SK-N-DZ (cell line): ENCODE data around the gene EXOSC7.
"Not testable (repeated sequence)": the region's sequence is repeated elsewhere in the genome, so short reads cannot be mapped to it uniquely, and the experiment has no call there.

Experiments used
- DNase-seq: peaks from one replicate; pipeline ENCODE4 v3.0.0-alpha.2; 2015; ENCODE audit warnings: low spot score

EXOSC7 gene

DNA sequence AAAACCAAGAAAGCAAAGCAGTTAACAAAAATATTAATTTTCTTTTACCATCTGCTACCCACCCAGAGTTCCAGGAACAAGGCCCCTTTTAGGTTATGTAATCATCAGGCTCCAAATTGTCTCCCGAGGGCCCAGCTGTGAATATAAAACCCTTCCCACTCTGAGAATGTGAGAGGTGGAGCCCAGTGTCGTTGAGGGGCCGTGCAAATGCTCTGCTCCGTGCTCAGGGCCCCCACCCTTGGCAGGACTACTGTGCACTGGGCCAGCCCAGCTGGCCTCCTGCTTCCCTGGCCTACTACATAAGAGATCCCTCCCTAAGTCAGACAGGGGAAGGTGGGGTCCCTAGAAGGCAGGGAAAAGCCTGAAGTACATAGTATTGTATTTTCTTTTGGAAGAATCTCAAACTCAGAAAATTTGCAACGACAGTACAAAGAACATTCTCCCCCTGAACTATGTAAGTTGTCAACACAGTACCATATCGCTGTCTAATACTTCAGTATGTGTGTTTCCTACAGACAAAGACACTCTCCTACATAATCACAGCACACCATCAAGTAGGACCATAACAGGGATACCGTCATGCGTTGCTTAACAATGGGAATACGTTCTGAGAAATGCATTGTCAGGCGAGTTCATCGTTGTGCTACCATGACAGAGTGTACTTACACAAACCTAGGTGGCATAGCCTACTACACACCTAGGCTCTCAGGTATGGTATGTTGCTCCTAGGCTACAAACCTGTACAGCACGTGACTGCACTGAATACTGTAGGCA lies 45.7 kb downstream of the EXOSC7 start:
- no peak for DNase-seq

- DNase-seq, result no peak
Measured at GRCh38 chr3:45023675-45024074, 47.6 kb downstream of the EXOSC7 start.

GRCh38 chr3:45024542-45025255 lies 48.7 kb downstream of the EXOSC7 start:
- DNase-seq, result no peak

DNA sequence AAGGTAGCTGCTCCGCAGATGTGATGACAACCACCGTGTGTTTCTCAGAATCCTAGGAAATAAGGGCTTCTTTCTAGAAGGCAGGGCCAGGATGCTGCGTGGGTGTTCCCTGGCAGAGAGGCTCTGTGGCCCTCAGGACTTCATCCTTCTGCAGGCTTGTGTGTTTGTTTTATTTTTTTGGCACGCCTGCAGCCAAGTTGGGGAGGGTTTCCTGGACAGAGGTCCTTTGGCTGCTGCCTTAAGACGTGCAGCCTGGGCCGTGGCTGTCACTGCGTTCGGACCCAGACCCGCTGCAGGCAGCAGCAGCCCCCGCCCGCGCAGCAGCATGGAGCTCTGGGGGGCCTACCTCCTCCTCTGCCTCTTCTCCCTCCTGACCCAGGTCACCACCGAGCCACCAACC lies 50.0 kb downstream of the EXOSC7 start, which contains the start of gene CLEC3B:
Gene CLEC3B, plus strand, starts transcription at position 266 of the 400 bp plus-strand sequence. Its CDS starts 60 bp downstream, at position 326.
- no peak for DNase-seq

- DNase-seq, result no peak
Measured at GRCh38 chr3:45026957-45027356, 50.9 kb downstream of the EXOSC7 start.

DNA sequence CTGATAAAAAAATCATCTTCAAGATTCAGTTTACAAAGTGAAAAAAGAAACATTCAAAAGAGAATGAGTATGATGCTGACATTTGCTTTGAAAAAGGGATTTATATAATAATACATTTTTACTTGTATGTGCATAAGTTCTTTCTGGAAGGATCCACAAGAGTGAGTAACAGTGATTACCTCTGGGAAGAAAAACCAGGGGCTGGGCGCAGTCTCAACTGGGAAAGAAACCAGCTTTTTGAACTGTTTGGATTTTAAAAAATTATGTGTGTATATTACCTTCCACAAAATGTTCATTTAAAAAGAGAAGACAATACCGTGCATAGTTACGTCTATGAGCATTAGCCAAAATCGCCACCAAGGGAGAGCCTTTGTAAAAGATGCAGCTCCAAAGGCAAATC lies 51.4 kb downstream of the EXOSC7 start:
- no peak for DNase-seq

- DNase-seq, result no peak
Measured at GRCh38 chr3:45029216-45029615, 53.2 kb downstream of the EXOSC7 start.

DNA sequence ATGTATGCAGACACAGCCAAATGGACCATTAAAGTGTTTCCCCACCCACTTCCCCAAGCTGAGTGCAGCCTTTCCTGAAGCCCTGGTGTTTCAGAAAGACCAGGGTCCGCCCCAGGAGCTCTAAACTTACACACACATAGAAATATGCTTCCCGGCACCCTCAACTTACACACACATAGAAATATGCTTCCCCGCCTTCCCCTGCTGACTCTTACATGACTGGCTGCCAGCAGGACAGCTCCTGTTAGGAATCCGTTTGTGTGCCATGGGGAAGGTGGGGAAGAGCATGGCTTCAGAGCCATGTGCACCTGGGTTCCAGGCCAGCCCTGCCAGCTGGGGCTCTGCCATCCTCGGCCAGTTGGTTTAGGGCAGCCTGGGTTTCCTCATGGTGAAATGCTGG lies 53.6 kb downstream of the EXOSC7 start:
- no peak for DNase-seq

- no peak for DNase-seq
Measured at GRCh38 chr3:45031531-45031930, 55.5 kb downstream of the EXOSC7 start.

DNA sequence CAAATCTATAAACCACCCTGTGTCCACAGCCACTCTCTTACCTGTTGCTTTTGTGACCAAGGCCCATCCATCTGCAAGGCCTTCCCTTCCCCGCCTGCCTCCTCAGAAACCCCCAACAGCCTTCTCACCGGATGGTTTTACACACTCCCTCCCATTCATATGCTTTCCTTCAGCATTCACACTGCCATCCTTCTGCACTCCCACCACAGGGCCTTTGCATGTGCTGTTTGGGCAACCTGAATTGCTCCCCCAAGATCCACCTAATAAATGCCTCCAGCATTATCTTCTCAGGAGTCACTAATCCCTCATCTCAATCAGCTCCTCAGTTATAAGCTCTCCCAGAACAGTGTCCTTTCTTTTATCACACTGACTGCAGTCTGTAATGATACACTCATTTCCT lies 56.1 kb downstream of the EXOSC7 start:
- DNase-seq, result no peak

GRCh38 chr3:45033791-45034190 lies 57.7 kb downstream of the EXOSC7 start:
- no peak for DNase-seq

DNA sequence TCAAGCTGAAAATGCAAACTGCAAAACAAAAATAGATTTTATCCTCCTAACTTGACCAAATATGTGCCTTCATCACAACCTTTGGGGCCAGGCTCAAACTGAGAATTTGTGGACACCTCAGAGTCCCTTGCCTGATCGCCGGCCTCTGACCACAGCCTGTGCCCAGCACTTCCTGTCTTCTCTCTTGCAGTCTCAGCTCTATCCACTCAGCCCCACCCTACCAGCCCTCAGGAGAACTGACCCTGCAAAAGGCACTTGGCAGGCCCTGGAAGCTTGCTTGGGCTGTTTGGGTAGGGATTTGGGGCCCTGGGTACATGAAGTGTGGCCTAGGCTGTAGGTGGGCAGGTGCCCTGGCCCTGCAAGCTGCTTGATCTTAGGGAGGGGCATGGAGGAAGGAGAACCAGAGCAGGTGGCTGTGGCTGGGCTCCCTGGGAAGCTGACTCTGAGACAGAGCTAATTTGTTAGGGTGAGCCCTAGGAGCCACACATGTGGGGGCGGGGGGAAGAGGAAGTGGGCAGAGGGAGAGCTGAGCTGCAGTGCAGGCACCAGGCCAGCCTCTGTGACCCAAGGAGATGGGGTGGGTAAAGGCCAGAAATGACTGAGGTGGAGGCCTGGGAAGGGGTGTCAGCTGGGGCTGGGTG lies 58.7 kb downstream of the EXOSC7 start:
- no peak for DNase-seq

DNA sequence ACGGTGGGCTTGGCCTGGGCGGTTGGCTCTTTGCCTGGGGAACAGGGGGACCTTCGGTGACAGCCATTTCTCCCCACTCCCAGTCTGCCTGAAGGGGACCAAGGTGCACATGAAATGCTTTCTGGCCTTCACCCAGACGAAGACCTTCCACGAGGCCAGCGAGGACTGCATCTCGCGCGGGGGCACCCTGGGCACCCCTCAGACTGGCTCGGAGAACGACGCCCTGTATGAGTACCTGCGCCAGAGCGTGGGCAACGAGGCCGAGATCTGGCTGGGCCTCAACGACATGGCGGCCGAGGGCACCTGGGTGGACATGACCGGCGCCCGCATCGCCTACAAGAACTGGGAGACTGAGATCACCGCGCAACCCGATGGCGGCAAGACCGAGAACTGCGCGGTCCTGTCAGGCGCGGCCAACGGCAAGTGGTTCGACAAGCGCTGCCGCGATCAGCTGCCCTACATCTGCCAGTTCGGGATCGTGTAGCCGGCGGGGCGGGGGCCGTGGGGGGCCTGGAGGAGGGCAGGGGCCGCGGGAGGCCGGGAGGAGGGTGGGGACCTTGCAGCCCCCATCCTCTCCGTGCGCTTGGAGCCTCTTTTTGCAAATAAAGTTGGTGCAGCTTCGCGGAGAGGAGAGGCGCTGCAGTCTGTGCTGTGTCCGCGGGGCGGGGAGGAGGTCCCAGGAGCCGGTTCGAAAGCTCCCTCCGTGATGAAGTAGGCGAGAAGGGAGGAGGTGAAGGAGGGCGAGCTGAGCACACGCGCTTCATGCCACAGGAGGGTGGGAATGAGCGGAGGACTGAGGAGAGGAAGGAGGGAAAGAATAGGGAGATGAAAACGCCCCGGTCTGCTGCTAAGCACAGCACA lies 59.6 kb downstream of the EXOSC7 start:
- no peak for DNase-seq

DNA sequence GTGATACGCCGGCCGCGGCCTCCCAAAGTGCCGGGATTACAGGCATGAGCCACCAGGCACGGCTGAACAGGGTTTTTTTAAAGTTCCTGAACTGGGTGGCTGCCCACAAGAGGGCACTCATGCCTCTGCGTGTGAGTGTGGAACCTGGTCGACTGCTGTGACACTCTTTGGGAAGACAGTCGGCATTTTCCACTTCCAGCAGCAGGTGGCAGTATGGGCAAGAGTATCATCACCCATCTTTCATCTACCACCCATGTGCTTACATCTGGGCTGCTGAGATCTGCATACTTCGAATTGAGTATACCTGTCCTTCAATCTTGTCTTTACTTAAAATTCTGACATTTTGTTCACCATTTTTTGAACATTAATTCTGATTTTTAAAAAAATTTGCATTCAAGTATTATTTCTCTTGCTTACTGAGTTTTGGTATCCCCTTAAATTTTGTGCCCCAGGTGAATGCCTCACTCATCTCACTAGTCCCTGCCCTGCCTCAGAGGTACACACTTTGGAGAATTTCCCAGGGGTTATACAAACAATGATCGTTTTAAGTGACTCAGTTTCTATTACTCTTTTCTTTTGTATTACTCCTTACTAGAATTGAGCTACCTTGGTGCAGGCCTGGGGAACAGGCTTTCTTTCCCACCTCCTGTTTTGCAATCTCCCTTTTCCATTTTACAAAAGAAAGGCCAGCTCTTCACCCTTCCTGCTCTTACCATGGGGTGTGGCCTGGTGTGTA lies 61.8 kb downstream of the EXOSC7 start:
- DNase-seq, result peak; percentile 89

GRCh38 chr3:45041666-45042065 lies 65.6 kb downstream of the EXOSC7 start:
- DNase-seq, result no peak

GRCh38 chr3:45042162-45042561 lies 66.1 kb downstream of the EXOSC7 start:
- DNase-seq, result no peak

DNA sequence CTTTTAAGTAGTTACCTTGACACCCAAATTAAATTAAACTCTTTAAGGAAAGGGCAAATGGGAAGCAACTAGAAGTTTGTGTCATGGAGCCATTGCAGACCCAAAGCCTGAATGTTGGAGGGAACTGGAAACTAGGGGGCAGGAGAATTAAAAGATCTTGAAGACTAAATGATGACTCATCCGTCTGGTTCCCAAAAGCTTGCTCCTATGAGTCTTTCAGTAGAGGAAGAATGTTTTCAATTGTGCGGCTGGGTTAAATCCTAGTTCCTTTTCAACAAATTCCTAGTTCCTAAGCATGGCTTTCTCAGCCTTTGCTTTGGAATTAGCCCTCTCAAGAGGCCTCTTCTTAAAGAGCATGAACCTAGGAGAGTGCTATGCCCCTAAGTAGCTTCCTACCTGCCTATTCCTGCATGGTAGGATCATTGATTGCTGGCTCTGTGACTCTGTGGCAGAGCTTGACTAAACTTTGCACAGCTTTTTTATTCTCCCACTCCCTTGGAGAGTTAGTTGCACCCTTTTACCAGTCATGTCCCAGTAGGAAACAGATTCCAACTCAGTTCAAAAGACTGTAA lies 67.8 kb downstream of the EXOSC7 start:
- DNase-seq, result no peak

DNA sequence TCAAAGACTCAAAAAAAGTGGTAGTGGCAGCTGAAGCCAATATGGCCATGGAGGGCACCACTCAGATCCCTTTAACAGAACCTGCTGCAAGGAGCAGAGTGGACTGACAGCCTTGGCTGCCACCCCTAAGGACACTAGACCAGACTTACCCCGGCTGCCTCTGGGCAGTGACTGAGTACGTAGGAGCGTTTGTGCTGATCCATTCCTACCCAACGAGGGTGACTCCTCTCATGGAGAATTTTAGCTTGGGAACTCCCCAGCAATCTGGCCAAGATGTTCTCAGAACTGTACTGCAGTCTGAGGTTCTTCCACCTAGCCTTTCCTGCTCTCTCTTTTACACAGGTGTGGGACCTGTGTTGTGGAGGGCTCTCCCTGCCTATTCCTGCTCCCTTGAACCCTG lies 72.2 kb downstream of the EXOSC7 start:
- no peak for DNase-seq

DNA sequence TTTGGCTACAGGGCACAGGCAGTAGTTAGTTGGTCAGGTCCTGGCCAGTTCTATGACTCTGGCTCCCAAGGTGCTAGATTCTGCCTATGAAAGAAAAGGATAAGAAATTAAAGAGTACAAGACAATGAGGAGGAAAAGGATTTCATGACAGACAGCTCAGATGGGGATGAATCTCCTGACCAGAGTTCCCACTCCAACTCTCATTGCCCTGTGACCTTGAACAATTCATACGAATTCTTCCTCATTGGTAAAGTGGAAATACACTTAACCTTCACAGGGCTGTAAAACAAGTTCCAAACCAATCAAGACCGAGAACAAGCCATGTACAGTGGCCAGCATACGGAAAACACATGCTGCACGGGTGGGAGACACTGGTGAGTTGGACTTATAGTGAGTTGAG lies 73.8 kb downstream of the EXOSC7 start:
- DNase-seq, result no peak

DNA sequence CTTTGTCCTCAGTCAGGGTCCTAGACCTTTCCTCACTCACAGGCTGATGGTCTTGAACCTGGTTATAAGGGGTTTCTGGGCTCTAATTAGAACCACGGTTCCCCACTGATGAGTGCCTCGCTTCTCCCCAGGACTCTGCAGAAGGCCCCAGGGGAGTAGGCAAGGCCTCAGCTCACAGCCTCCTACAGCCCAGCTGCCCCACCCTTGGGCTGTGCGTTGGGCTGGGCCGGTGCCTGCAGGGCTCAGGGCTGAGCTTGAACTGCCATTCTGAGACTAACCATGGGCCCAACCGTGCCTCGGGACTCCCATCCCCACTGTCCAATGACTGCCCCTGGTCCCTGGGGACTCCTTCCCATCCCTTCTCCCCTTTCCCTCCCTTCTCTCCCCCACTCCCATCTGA lies 75.6 kb downstream of the EXOSC7 start:
- no peak for DNase-seq

GRCh38 chr3:45053805-45054195 lies 77.8 kb downstream of the EXOSC7 start:
- not testable (repeated sequence) for DNase-seq
